Glutamatergic neuron (in vitro differentiated cells): ENCODE data around the gene REPS2. TPM values are rescaled to one million over a fixed set of nuclear protein-coding genes. Genes with fewer than 3 reads are reported as not detected.

Experiments
- DNase-seq: peaks from one replicate; pipeline ENCODE4 v3.0.0; 2022
- H3K27ac Mint-ChIP-seq: one replicate; pipeline ENCODE4 v1.8.0; 2020; ENCODE audit warnings: mild to moderate bottlenecking, mixed read lengths, inconsistent platforms; ENCODE audit not compliant: unreplicated experiment
- H3K27me3 Mint-ChIP-seq: one replicate; pipeline ENCODE4 v1.8.0; 2020; ENCODE audit warnings: mild to moderate bottlenecking, moderate library complexity, mixed read lengths, inconsistent platforms; ENCODE audit not compliant: unreplicated experiment
- H3K36me3 Mint-ChIP-seq: one replicate; pipeline ENCODE4 v1.8.0; 2020; ENCODE audit warnings: mild to moderate bottlenecking, mixed read lengths, inconsistent platforms; ENCODE audit not compliant: unreplicated experiment
- H3K4me1 Mint-ChIP-seq: one replicate; pipeline ENCODE4 v1.8.0; 2020; ENCODE audit warnings: mild to moderate bottlenecking, low read depth, mixed read lengths, inconsistent platforms; ENCODE audit not compliant: unreplicated experiment
- H3K4me3 Mint-ChIP-seq: one replicate; pipeline ENCODE4 v1.8.0; 2020; ENCODE audit warnings: mild to moderate bottlenecking, mixed read lengths, inconsistent platforms; ENCODE audit not compliant: unreplicated experiment
- H3K9me3 Mint-ChIP-seq: one replicate; pipeline ENCODE4 v1.8.0; 2020; ENCODE audit warnings: mild to moderate bottlenecking, moderate library complexity, mixed read lengths, inconsistent platforms; ENCODE audit not compliant: unreplicated experiment
- CTCF ChIP-seq: fragments of 200-600 bp; sonication (generic); IDR thresholded peaks from one replicate; pipeline ENCODE4 v1.5.0; 2021; ENCODE audit not compliant: partially characterized antibody, unreplicated experiment
- total RNA-seq: library from RNA; stranded (reverse); fragmentation: NEBNext Ultra II Directional; extraction: Animal tissue kit (Norgen Biotek cat#: 25700); gene quantifications from one replicate; pipeline ENCODE4 v1.2.1, GENCODE V29; 2021; ENCODE audit not compliant: unreplicated experiment

The REPS2 gene
- total RNA-seq, 1 donor from 2014 or later, result 3.1 TPM

DNA sequence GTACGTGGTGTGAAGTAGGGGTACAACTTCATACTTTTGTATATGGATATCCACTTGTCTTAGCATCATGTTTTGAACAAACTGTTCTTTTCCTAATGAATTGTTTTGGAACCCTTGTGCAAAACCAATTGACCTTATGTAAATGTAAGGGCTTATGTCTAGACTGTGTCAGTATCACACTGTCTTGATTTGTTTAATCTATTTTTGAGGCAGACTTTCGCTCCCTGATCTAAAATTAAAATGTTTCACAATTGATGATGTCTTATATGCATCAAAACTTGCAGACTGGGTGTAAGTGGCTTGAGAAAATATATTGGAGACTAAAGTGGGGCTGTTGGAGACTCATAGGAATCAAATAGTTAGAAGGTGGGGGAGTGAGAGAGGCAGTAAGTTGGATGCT lies 25.2 kb downstream of the REPS2 start:
- DNase-seq, result no peak
- no peaks in the 10 kb centered on the region for H3K36me3 Mint-ChIP-seq
- TF ChIP-seq CTCF, result no peak
- no peaks in the 10 kb centered on the region for H3K4me1 Mint-ChIP-seq
- H3K9me3 Mint-ChIP-seq, result no peaks in the 10 kb centered on the region
- H3K4me3 Mint-ChIP-seq, result no peak overlapping the region
- no peak overlapping the region for H3K27ac Mint-ChIP-seq
- peaks cover 1% of the 10 kb centered on the region for H3K27me3 Mint-ChIP-seq

DNA sequence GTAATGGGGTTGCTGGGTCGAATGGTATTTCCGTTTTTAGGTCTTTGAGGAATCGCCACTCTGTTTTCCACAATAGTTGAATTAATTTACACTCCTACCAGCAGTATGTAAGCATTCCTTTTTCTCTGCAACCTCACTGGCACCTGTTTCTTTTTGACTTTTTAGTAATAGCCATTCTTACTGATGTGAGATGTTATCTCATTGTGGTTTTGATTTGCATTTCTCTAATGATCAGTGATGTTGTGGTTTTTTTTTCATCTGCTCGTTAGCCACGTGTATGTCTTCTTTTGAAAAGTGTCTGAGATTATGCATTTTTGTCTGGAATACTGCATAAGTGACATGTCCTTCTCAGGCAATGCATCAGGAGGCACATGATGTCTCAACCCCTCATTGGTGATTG lies 28.8 kb downstream of the REPS2 start:
- H3K4me1 Mint-ChIP-seq, result no peaks in the 10 kb centered on the region

DNA sequence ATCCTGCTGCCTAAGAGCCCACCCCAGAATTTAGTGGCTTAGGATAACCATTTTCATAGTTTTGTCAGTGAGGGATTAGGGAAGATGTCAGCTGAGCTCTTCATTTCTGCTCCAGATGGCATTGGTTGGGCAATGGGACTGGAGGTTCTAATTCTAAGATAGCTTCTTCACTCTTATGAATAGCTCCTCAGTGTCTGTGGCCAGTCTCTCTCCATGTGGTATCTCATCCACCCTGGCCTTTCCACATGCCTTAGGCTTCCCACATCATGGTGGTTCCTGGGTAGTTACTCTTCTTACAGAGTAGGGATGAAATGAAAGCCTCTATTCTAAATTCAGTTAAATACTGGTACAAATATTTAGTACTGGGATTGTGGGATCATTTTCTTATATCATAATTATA lies 31.3 kb downstream of the REPS2 start:
- Mint-ChIP-seq H3K4me1 (no peaks in the 10 kb centered on the region), H3K9me3 (no peaks in the 10 kb centered on the region), H3K27me3 (no peaks in the 10 kb centered on the region), H3K4me3 (no peak overlapping the region), H3K36me3 (no peaks in the 10 kb centered on the region), H3K27ac (no peak overlapping the region)
- TF ChIP-seq CTCF, result no peak
- DNase-seq, result no peak

More for the DNA sequence above, 28.8 kb downstream of the REPS2 start:
- no peaks in the 10 kb centered on the region for H3K36me3 Mint-ChIP-seq
- no peak for TF ChIP-seq CTCF
- H3K27me3 Mint-ChIP-seq, result peaks cover 1% of the 10 kb centered on the region
- no peaks in the 10 kb centered on the region for H3K9me3 Mint-ChIP-seq
- H3K27ac Mint-ChIP-seq, result no peak overlapping the region
- no peak overlapping the region for H3K4me3 Mint-ChIP-seq
- DNase-seq, result no peak

DNA sequence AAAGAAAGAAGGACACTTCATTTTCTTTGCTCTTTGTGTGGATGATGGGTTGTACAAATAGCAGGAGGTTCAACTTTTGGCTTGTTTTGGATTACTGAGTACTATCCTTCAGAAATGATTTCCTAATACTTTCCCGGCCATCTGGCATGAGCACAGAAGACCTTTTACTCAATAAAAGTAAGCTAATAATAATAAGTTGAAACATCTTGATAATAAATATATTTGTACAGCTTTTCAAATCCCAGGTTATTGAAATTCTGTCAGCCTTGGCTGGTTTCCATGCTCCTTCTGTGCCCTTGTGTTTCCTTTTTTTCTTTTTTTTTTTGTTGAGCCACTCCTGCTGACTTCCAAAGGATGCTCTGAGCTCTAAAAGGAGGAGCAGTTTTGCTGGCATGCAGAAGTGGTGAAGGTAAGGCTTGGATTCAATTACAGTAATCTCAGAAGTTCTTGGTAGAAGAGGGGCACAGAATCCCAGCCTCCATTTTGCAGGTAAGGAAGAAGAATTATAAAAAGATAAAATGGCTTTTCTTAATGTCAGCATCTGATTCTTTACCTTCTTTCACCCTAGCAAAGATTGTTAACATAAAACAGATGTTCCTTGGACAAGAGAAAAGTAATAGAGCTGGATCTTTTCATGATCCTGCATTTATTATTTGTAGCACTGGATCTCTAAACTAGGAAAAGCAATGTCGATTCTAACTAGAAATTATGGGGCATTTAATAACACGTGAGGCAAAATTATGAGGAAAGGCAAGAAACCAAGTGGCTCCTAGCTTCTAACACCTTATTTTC lies 31.9 kb downstream of the REPS2 start:
- no peaks in the 10 kb centered on the region for H3K9me3 Mint-ChIP-seq
- no peak for TF ChIP-seq CTCF
- H3K27ac Mint-ChIP-seq, result no peak overlapping the region
- H3K4me1 Mint-ChIP-seq, result no peaks in the 10 kb centered on the region
- DNase-seq, result no peak
- no peaks in the 10 kb centered on the region for H3K36me3 Mint-ChIP-seq
- no peaks in the 10 kb centered on the region for H3K27me3 Mint-ChIP-seq
- no peak overlapping the region for H3K4me3 Mint-ChIP-seq

GRCh38 chrX:16979226-16979625 lies 32.8 kb downstream of the REPS2 start:
- H3K27ac Mint-ChIP-seq, result no peak overlapping the region

More at GRCh38 chrX:16979226-16979625, 32.8 kb downstream of the REPS2 start:
- Mint-ChIP-seq H3K4me1 (no peaks in the 10 kb centered on the region), H3K4me3 (no peak overlapping the region), H3K36me3 (no peaks in the 10 kb centered on the region), H3K9me3 (no peaks in the 10 kb centered on the region), H3K27me3 (no peaks in the 10 kb centered on the region)
- TF ChIP-seq CTCF, result no peak
- DNase-seq, result no peak
